ENCODE results near the gene EXOC3L4.

EXOC3L4 gene

GRCh38 chr14:103093856-103094405, 594 bp upstream of the EXOC3L4 start:
- DNase-seq (ENCODE audit: low read depth) = no peak
- no peak for TF ChIP-seq CTCF (conservative IDR thresholded peaks at IDR 0.05; ENCODE audit: low read depth, low read length)
- no peak overlapping the region for H3K4me3 ChIP-seq (ENCODE audit: low read length)

GRCh38 chr14:103095210-103095778, 769 bp downstream of the EXOC3L4 start:
- no peak overlapping the region for H3K4me3 ChIP-seq (ENCODE audit: low read length)
- no peak for TF ChIP-seq CTCF (conservative IDR thresholded peaks at IDR 0.05; ENCODE audit: low read depth, low read length)
- DNase-seq (ENCODE audit: low read depth) = no peak

GRCh38 chr14:103096387-103096786, 1.9 kb downstream of the EXOC3L4 start:
- H3K4me3 ChIP-seq (ENCODE audit: low read length) = no peak overlapping the region
- no peak for DNase-seq (ENCODE audit: low read depth)
- TF ChIP-seq CTCF (conservative IDR thresholded peaks at IDR 0.05; ENCODE audit: low read depth, low read length) = no peak

GRCh38 chr14:103097244-103097993, 2.9 kb downstream of the EXOC3L4 start:
- TF ChIP-seq CTCF (conservative IDR thresholded peaks at IDR 0.05; ENCODE audit: low read depth, low read length) = no peak
- DNase-seq (ENCODE audit: low read depth) = no peak
- no peak overlapping the region for H3K4me3 ChIP-seq (ENCODE audit: low read length)

GRCh38 chr14:103097994-103098957, 3.8 kb downstream of the EXOC3L4 start:
- no peak for TF ChIP-seq CTCF (conservative IDR thresholded peaks at IDR 0.05; ENCODE audit: low read depth, low read length)
- no peak for DNase-seq (ENCODE audit: low read depth)
- no peak overlapping the region for H3K4me3 ChIP-seq (ENCODE audit: low read length)

- TF ChIP-seq CTCF (conservative IDR thresholded peaks at IDR 0.05; ENCODE audit: low read depth, low read length) = no peak
- no peak for DNase-seq (ENCODE audit: low read depth)
- no peak overlapping the region for H3K4me3 ChIP-seq (ENCODE audit: low read length)
These were observed 4.7 kb downstream of the EXOC3L4 start for GRCh38 chr14:103099081-103099732.
